Caco-2 (cell line): Measurements from ENCODE around the gene PHACTR2. TPM values are rescaled to one million over a fixed set of nuclear protein-coding genes. Genes with fewer than 3 reads are reported as not detected.

Source experiments
- BruUV-seq: library from RNA; stranded (reverse); fragments of 400-500 nt; replicated peaks from 2 replicates; lab custom pipeline; 2021; lab: Mats Ljungman, UMichigan
- CTCF ChIA-PET: fragments of 300-600 bp; sonication (Branson Sonifier 250); formaldehyde crosslinking; loops from one replicate; lab custom pipeline; 2022; ENCODE audit warnings: antibody characterized with exemption; lab: Charles Lee
- POLR2A ChIA-PET: fragments of 300-600 bp; sonication (Branson Sonifier 250); formaldehyde crosslinking; loops from one replicate; lab custom pipeline; 2022; ENCODE audit warnings: antibody characterized with exemption; lab: Charles Lee
- DNase-seq, 2 experiments: peaks; one replicate each; pipeline versions ENCODE4 v3.0.0 to v3.0.0-alpha.2; 2020 to 2022
- H3K27me3 ChIP-seq: replicated peaks from 2 replicates; pipeline ENCODE4 v1.6.0; 2011; ENCODE audit warnings: low read length; ENCODE audit not compliant: control insufficient read depth, insufficient read depth
- H3K36me3 ChIP-seq: 2 replicates; pipeline ENCODE4 v1.5.1; 2011; ENCODE audit warnings: low read length; ENCODE audit not compliant: control insufficient read depth, insufficient read depth
- H3K4me1 ChIP-seq: fragments of 250-450 bp; sonication (Bioruptor Pico); 2 replicates; pipeline ENCODE4 v1.5.1; 2020; ENCODE audit warnings: mild to moderate bottlenecking
- H3K4me3 ChIP-seq: 2 replicates; pipeline ENCODE4 v1.5.1; 2011; ENCODE audit warnings: low read depth, mild to moderate bottlenecking, control low read depth, low read length
- H3K9me3 ChIP-seq: fragments of 250-450 bp; sonication (Bioruptor Pico); 2 replicates; pipeline ENCODE4 v1.5.1; 2020; ENCODE audit warnings: mild to moderate bottlenecking, moderate library complexity
- H3K27ac Mint-ChIP-seq: one replicate; pipeline ENCODE4 v1.8.0; 2022; ENCODE audit warnings: mixed read lengths; ENCODE audit not compliant: unreplicated experiment
- H3K27me3 Mint-ChIP-seq: one replicate; pipeline ENCODE4 v1.8.0; 2022; ENCODE audit warnings: mixed read lengths; ENCODE audit not compliant: insufficient read depth, unreplicated experiment
- H3K36me3 Mint-ChIP-seq: one replicate; pipeline ENCODE4 v1.8.0; 2022; ENCODE audit warnings: mild to moderate bottlenecking, mixed read lengths; ENCODE audit not compliant: insufficient read depth, unreplicated experiment
- H3K4me1 Mint-ChIP-seq: one replicate; pipeline ENCODE4 v1.8.0; 2022; ENCODE audit warnings: low read depth, mixed read lengths; ENCODE audit not compliant: unreplicated experiment
- H3K4me3 Mint-ChIP-seq: one replicate; pipeline ENCODE4 v1.8.0; 2022; ENCODE audit warnings: mild to moderate bottlenecking, moderate library complexity, mixed read lengths; ENCODE audit not compliant: unreplicated experiment
- H3K9me3 Mint-ChIP-seq: one replicate; pipeline ENCODE4 v1.8.0; 2022; ENCODE audit warnings: mixed read lengths; ENCODE audit not compliant: unreplicated experiment
- CTCF ChIP-seq, 2 experiments: fragments of 200-600 bp in 1 of 2; IDR thresholded peaks; 1 replicate in 1 of 2; 2 replicates in 1 of 2; pipeline versions ENCODE4 v1.5.1 to v1.8.0; 2011 to 2022; ENCODE audit warnings: antibody characterized with exemption in 1 of 2, control low read depth in 1 of 2, inconsistent platforms in 1 of 2, low read depth in 1 of 2, low read length in 1 of 2, mild to moderate bottlenecking in 1 of 2, moderate library complexity in 1 of 2; ENCODE audit not compliant: insufficient read depth in 1 of 2, severe bottlenecking in 1 of 2, unreplicated experiment in 1 of 2
- intact Hi-C: fragments of 100-400 bp; cut with micrococcal nuclease; formaldehyde crosslinking; loops from one replicate; pipeline ENCODE4 v1.10.0; 2022; ENCODE audit not compliant: unreplicated experiment
- total RNA-seq: library from RNA; stranded (reverse); gene quantifications from 2 replicates; pipeline ENCODE4 v1.2.3, GENCODE V29; 2022

PHACTR2 gene
- total RNA-seq, 1 experiment from 2014 or later, result 100 TPM

- no peaks in the 10 kb centered on the region for H3K9me3 ChIP-seq
- Mint-ChIP-seq H3K36me3 (peaks cover 19% of the 10 kb centered on the region), H3K4me3 (peak overlapping the region; percentile 69), H3K4me1 (peaks cover 57% of the 10 kb centered on the region), H3K27ac (peak overlapping the region; percentile 95), H3K9me3 (no peaks in the 10 kb centered on the region), H3K27me3 (no peaks in the 10 kb centered on the region)
- no peak for TF ChIP-seq CTCF (IDR thresholded peaks at IDR 0.05; ENCODE audit: insufficient read depth in 1 of 2, low read depth in 1 of 2, low read length in 1 of 2, severe bottlenecking in 1 of 2, unreplicated experiment in 1 of 2)
- intact Hi-C loops, result loop anchor here (1.0 kb wide), 5 partner anchors 9 to 171 kb away; no protein-coding TSS in a partner anchor
- H3K27me3 ChIP-seq, result no peaks in the 10 kb centered on the region
- DNase-seq, result no peak
- ChIA-PET CTCF (no interaction called here), POLR2A (interaction anchor here (0.7 to 0.9 kb wide), 2 partner anchors 96 to 97 kb away, joined by 3 to 5 read pairs; partner anchors contain the start of gene LTV1)
- no peaks in the 10 kb centered on the region; the same call in 1 of the 2 replicates for H3K36me3 ChIP-seq
- BruUV-seq, result no TSS peak
- peaks cover 62% of the 10 kb centered on the region for H3K4me1 ChIP-seq
- H3K4me3 ChIP-seq, result no peak overlapping the region
These were observed 68.7 kb downstream of the PHACTR2 start for GRCh38 chr6:143746202-143747119.

- ChIA-PET POLR2A (interaction anchor here (0.7 kb wide), 1 partner anchor 95 kb away, joined by 3 read pairs; the partner anchor contains the start of gene LTV1), CTCF (no interaction called here)
- no TSS peak for BruUV-seq
- Histone ChIP-seq H3K9me3 (no peaks in the 10 kb centered on the region), H3K4me3 (no peak overlapping the region), H3K4me1 (peaks cover 59% of the 10 kb centered on the region), H3K36me3 (no peaks in the 10 kb centered on the region; the same call in 1 of the 2 replicates), H3K27me3 (no peaks in the 10 kb centered on the region)
- peaks cover 63% of the 10 kb centered on the region for H3K4me1 Mint-ChIP-seq
- H3K27me3 Mint-ChIP-seq, result no peaks in the 10 kb centered on the region
- peak overlapping the region; percentile 88 for H3K27ac Mint-ChIP-seq
- H3K36me3 Mint-ChIP-seq, result peaks cover 21% of the 10 kb centered on the region
- no peaks in the 10 kb centered on the region for H3K9me3 Mint-ChIP-seq
- peak; percentile 78 to 84 for DNase-seq
- peak overlapping the region; percentile 62 for H3K4me3 Mint-ChIP-seq
- no peak for TF ChIP-seq CTCF (IDR thresholded peaks at IDR 0.05; ENCODE audit: insufficient read depth in 1 of 2, low read depth in 1 of 2, low read length in 1 of 2, severe bottlenecking in 1 of 2, unreplicated experiment in 1 of 2)
- intact Hi-C loops, result loop anchor here (1.0 kb wide), 5 partner anchors 8 to 172 kb away; no protein-coding TSS in a partner anchor
These were observed 69.6 kb downstream of the PHACTR2 start for GRCh38 chr6:143747347-143747842.

GRCh38 chr6:143749891-143750290 is 72.1 kb downstream of the PHACTR2 start:
- POLR2A ChIA-PET, result no interaction called here
- intact Hi-C loops, result no loop called here
- H3K9me3 Mint-ChIP-seq, result no peaks in the 10 kb centered on the region
- Histone ChIP-seq H3K4me3 (no peak overlapping the region), H3K27me3 (no peaks in the 10 kb centered on the region), H3K36me3 (no peaks in the 10 kb centered on the region; the same call in 1 of the 2 replicates), H3K4me1 (peaks cover 39% of the 10 kb centered on the region), H3K9me3 (no peaks in the 10 kb centered on the region)
- no peak overlapping the region for H3K4me3 Mint-ChIP-seq
- no peak for DNase-seq
- H3K36me3 Mint-ChIP-seq, result peaks cover 14% of the 10 kb centered on the region
- no TSS peak for BruUV-seq
- H3K4me1 Mint-ChIP-seq, result peaks cover 46% of the 10 kb centered on the region
- no peak for TF ChIP-seq CTCF (IDR thresholded peaks at IDR 0.05; ENCODE audit: insufficient read depth in 1 of 2, low read depth in 1 of 2, low read length in 1 of 2, severe bottlenecking in 1 of 2, unreplicated experiment in 1 of 2)
- CTCF ChIA-PET, result no interaction called here
- H3K27ac Mint-ChIP-seq, result no peak overlapping the region
- no peaks in the 10 kb centered on the region for H3K27me3 Mint-ChIP-seq
